PC-9 (cell line): ENCODE measurements around the gene RILP. TPM values are rescaled to one million over a fixed set of nuclear protein-coding genes. Genes with fewer than 3 reads are reported as not detected.

Experiments used
- BruUV-seq: library from RNA; stranded (reverse); fragments of 400-500 nt; replicated peaks from 2 replicates; lab custom pipeline; 2021; lab: Mats Ljungman, UMichigan
- CTCF ChIA-PET: fragments of 300-600 bp; sonication (Branson Sonifier 250); formaldehyde crosslinking; loops from one replicate; lab custom pipeline; 2022; ENCODE audit warnings: antibody characterized with exemption; lab: Charles Lee
- POLR2A ChIA-PET: fragments of 300-600 bp; sonication (Branson Sonifier 250); formaldehyde crosslinking; loops from one replicate; lab custom pipeline; 2022; ENCODE audit warnings: antibody characterized with exemption; ENCODE audit not compliant: unreplicated experiment; lab: Charles Lee
- DNase-seq, 2 experiments: peaks; one replicate each; pipeline versions ENCODE4 v3.0.0 to v3.0.0-alpha.2; 2015 to 2022; ENCODE audit warnings: mixed read lengths in 1 of 2
- H2AFZ ChIP-seq: fragments of 200-600 bp; sonication (generic); 2 replicates; pipeline ENCODE4 v1.8.1; 2017; ENCODE audit warnings: antibody characterized with exemption
- H3F3A ChIP-seq: fragments of 200-600 bp; sonication (generic); 2 replicates; pipeline ENCODE4 v1.8.1; 2017; ENCODE audit warnings: antibody characterized with exemption, mild to moderate bottlenecking, low read depth; ENCODE audit not compliant: insufficient read depth
- H3K27ac ChIP-seq: fragments of 200-600 bp; sonication (generic); 2 replicates; pipeline ENCODE4 v1.6.1; 2016; ENCODE audit warnings: mixed run types
- H3K27me3 ChIP-seq: fragments of 200-600 bp; sonication (generic); 2 replicates; pipeline ENCODE4 v1.6.1; 2016; ENCODE audit warnings: low read depth, mixed run types; ENCODE audit not compliant: insufficient read depth
- H3K36me3 ChIP-seq: fragments of 200-600 bp; sonication (generic); 2 replicates; pipeline ENCODE4 v1.6.1; 2016; ENCODE audit warnings: low read depth, mixed run types
- H3K4me1 ChIP-seq: fragments of 200-600 bp; sonication (generic); replicated peaks from 2 replicates; pipeline ENCODE4 v1.6.1; 2016; ENCODE audit warnings: mixed run types; ENCODE audit not compliant: insufficient read depth
- H3K4me2 ChIP-seq: fragments of 200-600 bp; sonication (generic); 2 replicates; pipeline ENCODE4 v1.6.1; 2017; ENCODE audit warnings: mixed run types
- H3K4me3 ChIP-seq: fragments of 200-600 bp; sonication (generic); 2 replicates; pipeline ENCODE4 v1.6.1; 2016; ENCODE audit warnings: mixed run types
- H3K79me2 ChIP-seq: fragments of 200-600 bp; sonication (generic); 2 replicates; pipeline ENCODE4 v1.6.1; 2017; ENCODE audit warnings: low read depth, mixed run types
- H3K9me2 ChIP-seq: fragments of 200-600 bp; sonication (generic); 2 replicates; pipeline ENCODE4 v1.8.1; 2017; ENCODE audit warnings: mild to moderate bottlenecking; ENCODE audit not compliant: insufficient read depth
- H3K9me3 ChIP-seq: fragments of 200-600 bp; sonication (generic); 2 replicates; pipeline ENCODE4 v1.8.1; 2016; ENCODE audit warnings: low read depth; ENCODE audit not compliant: insufficient read depth
- H4K20me1 ChIP-seq: fragments of 200-600 bp; sonication (generic); 2 replicates; pipeline ENCODE4 v1.8.1; 2017; ENCODE audit not compliant: insufficient read depth
- EZH2 ChIP-seq: fragments of 200-600 bp; sonication (generic); IDR thresholded peaks from 2 replicates; pipeline ENCODE4 v1.8.0; 2017; ENCODE audit warnings: antibody characterized with exemption, low read depth
- intact Hi-C: fragments of 100-400 bp; cut with micrococcal nuclease; formaldehyde crosslinking; loops from one replicate; pipeline ENCODE4 v1.10.0; 2022; ENCODE audit not compliant: unreplicated experiment
- total RNA-seq: library from RNA; stranded (reverse); gene quantifications from 2 replicates; pipeline ENCODE4 v1.2.3, GENCODE V29; 2021
- TF ChIP-seq, protein P1 (sequence below): fragments of 200-600 bp; sonication (generic); conservative IDR thresholded peaks from 2 replicates; pipeline ENCODE4 v1.6.1; 2017; ENCODE audit warnings: mixed run types, antibody characterized with exemption, mild to moderate bottlenecking, moderate library complexity

RILP gene
- total RNA-seq, 1 experiment from 2014 or later = 9.6 TPM

DNA sequence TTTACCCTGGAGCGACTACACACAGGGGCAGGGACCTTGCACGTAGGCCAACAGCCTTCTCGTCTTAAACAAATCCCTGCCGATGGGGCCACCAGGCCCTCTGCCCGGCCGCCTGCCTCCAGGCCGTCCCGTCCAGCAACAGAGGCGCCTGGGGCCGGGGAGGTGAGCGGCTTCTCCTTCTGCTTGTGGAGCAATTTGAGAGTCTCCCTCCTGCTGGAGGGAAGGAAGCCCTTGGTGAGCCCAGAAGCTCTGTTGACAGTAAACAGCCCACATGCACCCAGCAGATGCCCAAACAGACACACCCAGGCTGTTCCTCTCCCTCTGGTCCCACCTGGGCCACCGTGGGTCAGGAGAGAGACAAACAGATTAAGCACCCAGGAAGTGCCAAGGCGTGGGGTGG, 29.2 kb downstream of the RILP start:
- peaks cover 13% of the 10 kb centered on the region; the same call in 1 of the 2 replicates for H3F3A ChIP-seq
- CTCF ChIA-PET = no interaction called here
- H3K9me3 ChIP-seq = no peaks in the 10 kb centered on the region
- 0 out of 2 replicates have a peak, but pooled peaks cover 3% of the 10 kb centered on the region for H3K4me1 ChIP-seq
- DNase-seq = no peak
- H4K20me1 ChIP-seq = no peaks in the 10 kb centered on the region
- H3K79me2 ChIP-seq = no peaks in the 10 kb centered on the region
- intact Hi-C loops = no loop called here
- no TSS peak for BruUV-seq
- H3K36me3 ChIP-seq = no peaks in the 10 kb centered on the region
- H3K4me2 ChIP-seq = no peak overlapping the region
- no peak overlapping the region for H3K27ac ChIP-seq
- no peaks in the 10 kb centered on the region for H3K9me2 ChIP-seq
- H3K4me3 ChIP-seq = no peak overlapping the region
- TF ChIP-seq, protein P1, sequence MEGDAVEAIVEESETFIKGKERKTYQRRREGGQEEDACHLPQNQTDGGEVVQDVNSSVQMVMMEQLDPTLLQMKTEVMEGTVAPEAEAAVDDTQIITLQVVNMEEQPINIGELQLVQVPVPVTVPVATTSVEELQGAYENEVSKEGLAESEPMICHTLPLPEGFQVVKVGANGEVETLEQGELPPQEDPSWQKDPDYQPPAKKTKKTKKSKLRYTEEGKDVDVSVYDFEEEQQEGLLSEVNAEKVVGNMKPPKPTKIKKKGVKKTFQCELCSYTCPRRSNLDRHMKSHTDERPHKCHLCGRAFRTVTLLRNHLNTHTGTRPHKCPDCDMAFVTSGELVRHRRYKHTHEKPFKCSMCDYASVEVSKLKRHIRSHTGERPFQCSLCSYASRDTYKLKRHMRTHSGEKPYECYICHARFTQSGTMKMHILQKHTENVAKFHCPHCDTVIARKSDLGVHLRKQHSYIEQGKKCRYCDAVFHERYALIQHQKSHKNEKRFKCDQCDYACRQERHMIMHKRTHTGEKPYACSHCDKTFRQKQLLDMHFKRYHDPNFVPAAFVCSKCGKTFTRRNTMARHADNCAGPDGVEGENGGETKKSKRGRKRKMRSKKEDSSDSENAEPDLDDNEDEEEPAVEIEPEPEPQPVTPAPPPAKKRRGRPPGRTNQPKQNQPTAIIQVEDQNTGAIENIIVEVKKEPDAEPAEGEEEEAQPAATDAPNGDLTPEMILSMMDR = no peak
- TF ChIP-seq EZH2 = no peak
- no peaks in the 10 kb centered on the region for H3K27me3 ChIP-seq
- POLR2A ChIA-PET = no interaction called here
- no peak overlapping the region for H2AFZ ChIP-seq

- H3F3A ChIP-seq = peaks cover 13% of the 10 kb centered on the region; the same call in 1 of the 2 replicates
- no peaks in the 10 kb centered on the region for H3K27me3 ChIP-seq
- ChIA-PET CTCF (interaction anchor here (0.6 to 1.4 kb wide), 5 partner anchors 10 to 253 kb away, joined by 3 to 11 read pairs (median 5); partner anchors contain the start of gene SLC43A2), POLR2A (interaction anchor here (0.6 kb wide), 3 partner anchors 10 to 250 kb away, joined by 4 to 11 read pairs (median 5); no protein-coding TSS in a partner anchor)
- intact Hi-C loops = loop anchor here (1.0 kb wide), 1 partner anchor 27 kb away; no protein-coding TSS in a partner anchor
- H2AFZ ChIP-seq = 0 out of 2 replicates have a peak overlapping the region, but pooled peaks have one; percentile 13
- no peaks in the 10 kb centered on the region for H3K79me2 ChIP-seq
- no peaks in the 10 kb centered on the region for H4K20me1 ChIP-seq
- no peaks in the 10 kb centered on the region for H3K36me3 ChIP-seq
- H3K4me1 ChIP-seq = 0 out of 2 replicates have a peak, but pooled peaks cover 3% of the 10 kb centered on the region
- 0 out of 2 replicates have a peak overlapping the region, but pooled peaks have one; percentile 22 for H3K27ac ChIP-seq
- H3K4me3 ChIP-seq = no peak overlapping the region
- no peak for TF ChIP-seq EZH2
- DNase-seq = peak; percentile 58 to 71
- H3K4me2 ChIP-seq = peak overlapping the region; percentile 36; the same call in 1 of the 2 replicates
- H3K9me2 ChIP-seq = no peaks in the 10 kb centered on the region
- BruUV-seq = no TSS peak
- H3K9me3 ChIP-seq = no peaks in the 10 kb centered on the region
Measured at GRCh38 chr17:1617620-1618174, 32.0 kb downstream of the RILP start.

DNA sequence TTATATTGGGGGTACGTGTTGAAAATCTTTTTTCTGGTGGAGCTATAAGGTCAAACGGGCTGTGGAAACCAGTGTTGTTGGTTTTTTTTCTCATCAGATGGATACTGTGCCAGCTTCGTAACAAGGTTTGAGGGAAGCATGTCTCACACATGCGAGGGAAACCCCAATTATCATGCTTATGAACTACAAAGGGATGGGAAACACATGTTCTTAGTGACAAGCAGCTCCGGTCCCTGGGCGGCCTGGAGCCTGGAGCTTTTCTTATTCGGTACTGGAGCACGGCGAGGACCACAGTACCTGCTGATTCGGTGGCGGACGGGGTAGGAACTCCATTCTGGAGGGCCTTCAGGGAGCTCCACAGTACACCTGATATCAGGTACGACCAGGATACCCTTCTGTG, 33.6 kb downstream of the RILP start:
- TF ChIP-seq, protein P1 = no peak
- no peak for TF ChIP-seq EZH2
- Histone ChIP-seq H3K4me1 (0 out of 2 replicates have a peak, but pooled peaks cover 3% of the 10 kb centered on the region), H3K9me3 (no peaks in the 10 kb centered on the region), H3K4me2 (no peak overlapping the region), H3K36me3 (no peaks in the 10 kb centered on the region), H4K20me1 (no peaks in the 10 kb centered on the region), H3K27ac (no peak overlapping the region), H3K9me2 (no peaks in the 10 kb centered on the region), H3F3A (peaks cover 13% of the 10 kb centered on the region; the same call in 1 of the 2 replicates), H3K27me3 (no peaks in the 10 kb centered on the region), H2AFZ (no peak overlapping the region), H3K4me3 (no peak overlapping the region), H3K79me2 (no peaks in the 10 kb centered on the region)
- ChIA-PET POLR2A (interaction anchor here (0.7 kb wide), 1 partner anchor 203 kb away, joined by 6 read pairs; no protein-coding TSS in a partner anchor), CTCF (interaction anchor here (0.7 kb wide), 1 partner anchor 16 kb away, joined by 3 read pairs; no protein-coding TSS in a partner anchor)
- DNase-seq = no peak
- no TSS peak for BruUV-seq
- intact Hi-C loops = no loop called here
